Ascending aorta (tissue), 2 donors: ENCODE measurements around the gene ENDOD1. TPM values are rescaled to one million over a fixed set of nuclear protein-coding genes. Genes with fewer than 3 reads are reported as not detected.

Source experiments
- DNase-seq, 2 donors: peaks; one replicate each; pipeline ENCODE4 v3.0.0-alpha.2; 2019; ENCODE audit warnings: low spot score in 2 of 2
- H3K27ac ChIP-seq, 2 donors: fragments of 200-600 bp; sonication (generic); one replicate each; pipeline ENCODE4 v1.5.1; 2016 to 2017; ENCODE audit warnings: mild to moderate bottlenecking in 1 of 2
- H3K27me3 ChIP-seq: fragments of 200-600 bp; sonication (generic); one replicate; pipeline ENCODE4 v1.5.1; 2017
- H3K36me3 ChIP-seq, 2 donors: fragments of 200-600 bp; sonication (generic); one replicate each; pipeline ENCODE4 v1.5.1; 2016
- H3K4me1 ChIP-seq, 2 donors: fragments of 200-600 bp; sonication (generic); one replicate each; pipeline ENCODE4 v1.5.1; 2016 to 2017; ENCODE audit warnings: mild to moderate bottlenecking in 1 of 2
- H3K4me3 ChIP-seq, 2 donors: fragments of 200-600 bp; sonication (generic); one replicate each; pipeline ENCODE4 v1.5.1; 2016 to 2017; ENCODE audit warnings: mild to moderate bottlenecking in 1 of 2
- H3K9me3 ChIP-seq, 2 donors: fragments of 200-600 bp; sonication (generic); one replicate each; pipeline ENCODE4 v1.5.1; 2016
- intact Hi-C: fragments of 100-400 bp; cut with DNase I; formaldehyde crosslinking; loops from one replicate; pipeline ENCODE4 v1.15.1; 2023
- total RNA-seq: library from RNA; depleted of rRNA; stranded (reverse); fragments of >200 nt; gene quantifications from one replicate; pipeline ENCODE4 v1.1.0, GENCODE V29; 2016
- TF ChIP-seq, protein P1 (sequence below), 3 experiments: fragments of 200-600 bp in 2 of 3; fragments of 450-650 bp in 1 of 3; sonication (generic) in 2 of 3; IDR thresholded peaks; one replicate each; pipeline ENCODE4 v1.5.1; 2016 to 2019; ENCODE audit warnings: antibody characterized with exemption in 3 of 3, mild to moderate bottlenecking in 1 of 3, moderate library complexity in 1 of 3

ENDOD1 gene
- total RNA-seq, 1 donor from 2014 or later, result 60.2 TPM

DNA sequence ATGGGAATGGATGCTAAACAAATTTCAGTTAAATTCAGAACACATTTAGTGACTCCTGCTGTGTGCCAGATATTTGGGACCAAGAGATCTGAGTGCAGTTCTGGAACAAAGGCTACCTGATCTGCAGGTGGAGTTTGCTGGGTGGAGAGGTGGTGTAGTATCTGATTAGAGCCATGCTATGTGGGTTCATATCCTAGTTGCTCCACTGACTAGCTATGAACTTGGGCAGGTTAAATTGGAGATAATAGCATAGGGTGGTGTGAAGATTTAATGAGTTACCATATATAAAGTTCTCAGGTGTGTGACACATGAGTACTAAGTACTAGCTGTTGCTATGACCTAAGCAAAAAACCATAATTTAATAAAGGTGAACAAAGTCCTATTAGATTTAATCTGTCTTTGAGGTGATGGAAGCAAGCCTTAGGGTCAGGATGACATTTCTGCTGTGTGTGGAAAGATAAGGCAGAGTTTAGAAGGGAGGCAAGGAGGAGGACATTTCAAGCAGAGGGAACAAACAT lies 2.1 kb downstream of the ENDOD1 start:
- H3K27ac ChIP-seq, result no peak overlapping the region
- no peaks in the 10 kb centered on the region for H3K36me3 ChIP-seq
- no peaks in the 10 kb centered on the region for H3K9me3 ChIP-seq
- no peaks in the 10 kb centered on the region for H3K27me3 ChIP-seq
- peaks cover 12 to 42% of the 10 kb centered on the region in 2 donors for H3K4me1 ChIP-seq
- DNase-seq, result no peak
- intact Hi-C loops, result loop anchor here (2.0 to 10.0 kb wide), 3 partner anchors 59 to 297 kb away; partner anchors contain the start of genes CWC15 and KDM4D
- TF ChIP-seq, protein P1, sequence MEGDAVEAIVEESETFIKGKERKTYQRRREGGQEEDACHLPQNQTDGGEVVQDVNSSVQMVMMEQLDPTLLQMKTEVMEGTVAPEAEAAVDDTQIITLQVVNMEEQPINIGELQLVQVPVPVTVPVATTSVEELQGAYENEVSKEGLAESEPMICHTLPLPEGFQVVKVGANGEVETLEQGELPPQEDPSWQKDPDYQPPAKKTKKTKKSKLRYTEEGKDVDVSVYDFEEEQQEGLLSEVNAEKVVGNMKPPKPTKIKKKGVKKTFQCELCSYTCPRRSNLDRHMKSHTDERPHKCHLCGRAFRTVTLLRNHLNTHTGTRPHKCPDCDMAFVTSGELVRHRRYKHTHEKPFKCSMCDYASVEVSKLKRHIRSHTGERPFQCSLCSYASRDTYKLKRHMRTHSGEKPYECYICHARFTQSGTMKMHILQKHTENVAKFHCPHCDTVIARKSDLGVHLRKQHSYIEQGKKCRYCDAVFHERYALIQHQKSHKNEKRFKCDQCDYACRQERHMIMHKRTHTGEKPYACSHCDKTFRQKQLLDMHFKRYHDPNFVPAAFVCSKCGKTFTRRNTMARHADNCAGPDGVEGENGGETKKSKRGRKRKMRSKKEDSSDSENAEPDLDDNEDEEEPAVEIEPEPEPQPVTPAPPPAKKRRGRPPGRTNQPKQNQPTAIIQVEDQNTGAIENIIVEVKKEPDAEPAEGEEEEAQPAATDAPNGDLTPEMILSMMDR (IDR thresholded peaks at IDR 0.05), result no peak
- peak overlapping the region; percentile 82 to 97 for H3K4me3 ChIP-seq

DNA sequence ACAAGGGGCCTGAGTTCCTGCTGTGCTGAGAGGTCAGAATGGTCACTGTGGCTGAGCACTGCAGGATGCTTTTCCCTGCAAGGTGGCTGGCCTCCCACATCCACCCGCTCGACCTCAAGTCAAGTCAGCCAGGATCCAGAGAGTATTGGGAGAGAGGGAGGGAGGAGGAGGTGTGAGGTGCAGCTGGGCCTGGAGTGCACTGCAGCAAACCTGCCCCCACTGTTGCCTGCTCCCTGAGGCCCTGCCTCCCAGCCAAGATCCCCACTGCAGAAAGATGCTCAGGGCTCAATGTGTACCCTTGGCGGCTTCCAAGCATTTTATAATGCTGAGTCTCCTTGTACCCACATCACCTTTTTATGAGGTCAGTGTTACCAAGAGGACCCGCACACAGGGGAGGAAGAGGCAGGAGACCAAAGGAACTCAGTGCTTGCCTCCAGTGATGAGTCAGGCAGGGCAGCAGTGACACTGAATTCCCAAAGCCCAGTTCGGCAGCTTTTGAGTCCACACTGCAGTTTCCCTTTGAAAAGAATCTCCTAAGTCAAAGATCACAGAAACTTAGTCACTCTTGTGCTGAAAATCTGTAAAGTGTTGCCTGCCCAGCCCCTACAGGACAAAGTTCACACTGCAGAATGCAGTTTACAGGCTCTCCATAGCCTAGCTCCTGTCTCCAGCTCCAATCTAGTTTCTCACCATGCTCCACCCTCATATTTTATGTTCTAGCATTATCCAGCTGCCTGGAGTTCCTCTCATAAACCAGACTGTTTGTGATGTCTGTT lies 3.1 kb downstream of the ENDOD1 start:
- intact Hi-C loops, result loop anchor here (5.0 to 10.0 kb wide), 2 partner anchors 120 to 298 kb away; partner anchors contain the start of genes CWC15 and KDM4D
- Histone ChIP-seq H3K4me3 (no peak overlapping the region), H3K27ac (no peak overlapping the region)

DNA sequence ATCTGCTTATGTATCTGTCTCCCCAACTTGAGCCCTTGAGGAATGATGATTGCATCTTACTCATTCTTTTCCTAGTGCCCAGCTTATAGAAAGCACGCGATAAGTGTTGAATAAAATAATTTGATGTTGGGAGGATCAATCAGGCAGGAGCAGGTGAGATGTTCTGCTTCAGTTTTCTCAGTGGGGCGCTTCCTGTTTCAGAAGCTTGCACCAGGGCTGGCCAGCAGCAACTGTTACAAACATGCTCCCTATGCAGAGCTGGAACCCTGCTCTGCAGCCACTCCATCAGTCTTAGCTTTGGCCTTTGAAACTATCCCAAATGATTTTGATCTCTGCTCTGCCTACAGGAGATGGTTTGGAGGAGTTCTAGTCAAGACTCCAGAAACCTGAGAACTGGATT lies 3.9 kb downstream of the ENDOD1 start:
- H3K9me3 ChIP-seq, result no peaks in the 10 kb centered on the region
- H3K4me3 ChIP-seq, result no peak overlapping the region
- no peaks in the 10 kb centered on the region for H3K27me3 ChIP-seq
- H3K27ac ChIP-seq, result no peak overlapping the region
- TF ChIP-seq, protein P1 (IDR thresholded peaks at IDR 0.05), result no peak
- H3K36me3 ChIP-seq, result no peaks in the 10 kb centered on the region
- no peak for DNase-seq
- peaks cover 13 to 42% of the 10 kb centered on the region in 2 donors for H3K4me1 ChIP-seq
- intact Hi-C loops, result loop anchor here (5.0 to 10.0 kb wide), 2 partner anchors 121 to 299 kb away; partner anchors contain the start of genes CWC15 and KDM4D

More for the DNA sequence above, 3.1 kb downstream of the ENDOD1 start:
- no peak for DNase-seq
- TF ChIP-seq, protein P1 (IDR thresholded peaks at IDR 0.05), result peak; percentile 13 to 34 (median 23)
- Histone ChIP-seq H3K36me3 (no peaks in the 10 kb centered on the region), H3K27me3 (no peaks in the 10 kb centered on the region), H3K9me3 (no peaks in the 10 kb centered on the region), H3K4me1 (peaks cover 13 to 42% of the 10 kb centered on the region in 2 donors)

DNA sequence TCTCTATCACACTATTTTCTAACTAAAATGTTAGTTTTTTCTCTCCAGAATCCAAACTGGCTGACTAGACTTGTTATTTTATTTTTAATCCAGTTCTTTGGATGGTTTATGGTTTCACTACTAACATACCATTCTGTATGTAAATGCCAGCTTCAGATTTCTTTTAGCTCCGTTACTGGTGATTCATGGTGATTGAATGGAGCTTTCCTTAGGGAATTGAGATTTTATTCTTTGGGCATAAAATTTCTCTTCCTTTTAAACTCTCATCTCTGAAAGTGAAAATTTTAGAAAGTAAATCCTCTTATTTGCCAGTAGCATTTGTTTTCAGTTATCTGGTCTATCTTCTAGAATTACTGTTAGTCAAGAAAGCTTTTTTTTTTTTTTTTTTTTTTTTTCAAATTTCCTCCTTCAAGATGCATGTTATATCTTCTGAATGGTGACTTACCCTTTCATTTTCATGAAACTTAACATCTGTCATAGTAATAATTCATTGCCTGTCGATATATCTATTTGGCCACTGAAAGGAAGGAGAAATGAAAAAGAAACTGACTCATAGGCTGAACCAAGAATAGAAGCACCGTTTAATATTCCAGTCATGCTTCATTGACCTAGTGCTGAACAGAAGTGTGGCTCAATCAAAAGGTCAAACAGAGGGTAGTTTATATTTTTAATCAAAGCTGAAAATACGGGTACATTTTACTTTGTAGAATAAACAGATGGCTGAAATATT lies 6.4 kb downstream of the ENDOD1 start:
- no peaks in the 10 kb centered on the region for H3K9me3 ChIP-seq
- H3K4me3 ChIP-seq, result no peak overlapping the region
- peak overlapping the region; percentile 53 to 61 for H3K27ac ChIP-seq
- H3K36me3 ChIP-seq, result no peaks in the 10 kb centered on the region
- DNase-seq, result no peak
- intact Hi-C loops, result loop anchor here (10.0 kb wide), 1 partner anchor 301 kb away; no protein-coding TSS in a partner anchor
- H3K4me1 ChIP-seq, result peaks cover 11 to 31% of the 10 kb centered on the region in 2 donors
- TF ChIP-seq, protein P1 (IDR thresholded peaks at IDR 0.05), result no peak
- H3K27me3 ChIP-seq, result no peaks in the 10 kb centered on the region

DNA sequence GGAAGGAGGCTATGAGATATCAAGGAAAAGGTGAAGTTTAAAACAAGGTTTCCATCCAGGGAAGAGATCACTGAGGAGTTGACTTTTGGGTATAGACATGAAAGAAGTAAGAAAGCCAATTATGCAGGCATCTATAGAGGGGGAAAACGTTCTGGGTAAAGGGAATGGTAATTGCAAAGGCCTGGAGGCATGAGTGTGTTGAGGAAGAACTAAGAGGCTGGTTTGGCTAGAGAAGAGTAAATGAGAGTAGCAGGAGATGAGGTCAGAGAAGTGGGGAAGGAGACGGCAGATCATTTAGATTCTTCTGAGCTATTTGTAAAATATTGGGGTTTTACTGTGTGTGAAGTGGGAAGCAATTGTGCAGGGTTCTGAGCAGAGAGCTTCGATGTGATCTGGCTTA lies 7.6 kb downstream of the ENDOD1 start:
- Histone ChIP-seq H3K36me3 (no peaks in the 10 kb centered on the region), H3K27me3 (no peaks in the 10 kb centered on the region), H3K9me3 (no peaks in the 10 kb centered on the region), H3K27ac (peak overlapping the region in 1 of 2 donors; percentile 53), H3K4me1 (peaks cover 10 to 24% of the 10 kb centered on the region in 2 donors), H3K4me3 (no peak overlapping the region)
- intact Hi-C loops, result loop anchor here (10.0 kb wide), 1 partner anchor 302 kb away; no protein-coding TSS in a partner anchor
- TF ChIP-seq, protein P1 (IDR thresholded peaks at IDR 0.05), result no peak
- DNase-seq, result no peak
